Measurements from ENCODE around the gene NOD2.

- no peak for TF ChIP-seq CTCF (IDR thresholded peaks at IDR 0.05)
- no peak for TF ChIP-seq POLR2A (IDR thresholded peaks at IDR 0.05)
Observed at GRCh38 chr16:50676684-50677225, 16.7 kb upstream of the NOD2 start.

All from thyroid gland (tissue), 4 donors.